ENCODE measurements around the gene CLEC20A. TPM values are rescaled to one million over a fixed set of nuclear protein-coding genes. Genes with fewer than 3 reads are reported as not detected.

Gene CLEC20A
- total and polyA plus RNA-seq, 2 donors from 2014 or later, result 0.47 TPM; not detected in 1

- DNase-seq, result no peak
- intact Hi-C loops (cut with DNase I), result loop anchor here (10.0 kb wide), 1 partner anchor 225 kb away; no protein-coding TSS in a partner anchor
- Histone ChIP-seq H3K4me1 (ENCODE audit: control insufficient read depth in 2 of 3, insufficient read depth in 2 of 3, low read depth in 1 of 3, low read length in 3 of 3) (peaks cover 0 to 2% (median 0%) of the 10 kb centered on the region in 3 donors), H3K4me3 (ENCODE audit: low read length in 3 of 3) (no peak overlapping the region), H3K9ac (ENCODE audit: low read length in 3 of 3) (no peak overlapping the region), H3K36me3 (ENCODE audit: control insufficient read depth in 2 of 3, insufficient read depth in 3 of 3, low read length in 3 of 3) (no peaks in the 10 kb centered on the region), H3K27me3 (ENCODE audit: control insufficient read depth, insufficient read depth, low read length) (no peaks in the 10 kb centered on the region), H3K27ac (ENCODE audit: low read depth in 2 of 2, low read length in 2 of 2) (no peak overlapping the region), H3K9me3 (ENCODE audit: control insufficient read depth in 2 of 3, insufficient read depth in 1 of 3, low read length in 3 of 3) (no peaks in the 10 kb centered on the region)
- no peak for FAIRE-seq
- no peak for TF ChIP-seq CTCF (IDR thresholded peaks at IDR 0.05; ENCODE audit: borderline replicate concordance, extremely low read depth, insufficient read depth)
These were observed 32.7 kb upstream of the CLEC20A start for GRCh38 chr1:178529364-178530036.

GRCh38 chr1:178528953-178529335 lies 32.2 kb upstream of the CLEC20A start:
- DNase-seq (no peak), FAIRE-seq (no peak)
- intact Hi-C loops (cut with DNase I), result no loop called here

GRCh38 chr1:178528228-178528952 lies 31.6 kb upstream of the CLEC20A start:
- no peak overlapping the region for H3K9ac ChIP-seq (ENCODE audit: low read length in 3 of 3)
- H3K27me3 ChIP-seq (ENCODE audit: control insufficient read depth, insufficient read depth, low read length), result no peaks in the 10 kb centered on the region
- no peak for TF ChIP-seq CTCF (IDR thresholded peaks at IDR 0.05; ENCODE audit: borderline replicate concordance, extremely low read depth, insufficient read depth)
- intact Hi-C loops (cut with DNase I), result no loop called here
- no peak for FAIRE-seq
- peaks cover 0 to 2% (median 0%) of the 10 kb centered on the region in 3 donors for H3K4me1 ChIP-seq (ENCODE audit: control insufficient read depth in 2 of 3, insufficient read depth in 2 of 3, low read depth in 1 of 3, low read length in 3 of 3)
- H3K36me3 ChIP-seq (ENCODE audit: control insufficient read depth in 2 of 3, insufficient read depth in 3 of 3, low read length in 3 of 3), result no peaks in the 10 kb centered on the region
- H3K4me3 ChIP-seq (ENCODE audit: low read length in 3 of 3), result no peak overlapping the region
- no peaks in the 10 kb centered on the region for H3K9me3 ChIP-seq (ENCODE audit: control insufficient read depth in 2 of 3, insufficient read depth in 1 of 3, low read length in 3 of 3)
- DNase-seq, result peak in 1 of 5 donors; percentile 16
- no peak overlapping the region for H3K27ac ChIP-seq (ENCODE audit: low read depth in 2 of 2, low read length in 2 of 2)

More at GRCh38 chr1:178528953-178529335, 32.2 kb upstream of the CLEC20A start:
- H3K9ac ChIP-seq (ENCODE audit: low read length in 3 of 3), result no peak overlapping the region
- no peaks in the 10 kb centered on the region for H3K27me3 ChIP-seq (ENCODE audit: control insufficient read depth, insufficient read depth, low read length)
- no peaks in the 10 kb centered on the region for H3K9me3 ChIP-seq (ENCODE audit: control insufficient read depth in 2 of 3, insufficient read depth in 1 of 3, low read length in 3 of 3)
- H3K4me1 ChIP-seq (ENCODE audit: control insufficient read depth in 2 of 3, insufficient read depth in 2 of 3, low read depth in 1 of 3, low read length in 3 of 3), result peaks cover 0 to 2% (median 0%) of the 10 kb centered on the region in 3 donors
- no peak overlapping the region for H3K27ac ChIP-seq (ENCODE audit: low read depth in 2 of 2, low read length in 2 of 2)
- no peaks in the 10 kb centered on the region for H3K36me3 ChIP-seq (ENCODE audit: control insufficient read depth in 2 of 3, insufficient read depth in 3 of 3, low read length in 3 of 3)
- H3K4me3 ChIP-seq (ENCODE audit: low read length in 3 of 3), result no peak overlapping the region
- no peak for TF ChIP-seq CTCF (IDR thresholded peaks at IDR 0.05; ENCODE audit: borderline replicate concordance, extremely low read depth, insufficient read depth)

Data from kidney (tissue), 14 donors.